Forelimb muscle (tissue), 1 donor: ENCODE results near the gene GPC1. TPM values are rescaled to one million over a fixed set of nuclear protein-coding genes. Genes with fewer than 3 reads are reported as not detected.
A peak's percentile ranks its signal among the peaks of the same experiment; 100 is the strongest.

Experiments used
- DNase-seq: peaks from one replicate; pipeline ENCODE4 v3.0.0-alpha.2; 2013; ENCODE audit warnings: low read depth
- polyA plus RNA-seq: library from polyadenylated mRNA; unstranded; fragments of 120-200 nt; gene quantifications from one replicate; pipeline ENCODE4 v1.2.1, GENCODE V29; 2013; ENCODE audit not compliant: insufficient read length

Gene GPC1
- polyA plus RNA-seq, 1 donor, result 97.8 TPM

DNA sequence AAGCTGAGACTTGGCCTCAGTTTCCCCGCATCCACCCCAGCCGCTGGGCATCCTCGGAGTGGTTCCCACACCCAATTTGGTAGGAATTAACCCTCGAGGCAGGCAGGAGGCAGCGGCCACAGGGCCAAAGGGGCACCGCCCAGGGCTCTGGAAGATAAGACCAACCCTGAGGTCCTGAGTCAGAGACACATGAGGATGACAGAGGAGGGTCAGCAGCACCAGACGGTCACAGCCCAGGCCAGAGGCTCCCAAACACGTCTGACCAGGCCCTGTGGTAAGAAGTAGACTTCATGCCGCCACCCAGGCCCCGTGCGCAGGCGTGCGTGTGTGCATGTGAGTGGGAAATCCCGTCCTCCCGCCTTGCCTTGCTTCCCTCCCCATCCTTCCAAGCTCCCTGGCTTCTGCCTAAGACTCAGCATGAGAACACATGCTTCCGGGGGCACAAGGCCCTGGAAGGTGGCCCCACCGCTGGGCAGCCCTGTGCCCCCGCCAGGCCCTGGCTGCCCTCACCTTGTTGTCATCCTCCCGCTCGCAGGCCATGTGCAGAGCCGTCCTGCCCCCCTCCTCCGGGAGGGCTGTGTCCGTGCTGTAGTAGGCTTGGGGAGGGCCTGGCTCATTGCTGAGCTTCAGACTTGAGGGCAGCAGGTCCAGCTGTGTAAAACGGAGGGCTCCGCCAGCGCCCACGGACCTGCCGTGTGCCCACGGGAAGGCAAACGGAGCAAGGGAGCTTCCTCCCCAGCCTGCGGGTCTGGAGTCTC is 76.1 kb downstream of the GPC1 start:
- no peak for DNase-seq

DNA sequence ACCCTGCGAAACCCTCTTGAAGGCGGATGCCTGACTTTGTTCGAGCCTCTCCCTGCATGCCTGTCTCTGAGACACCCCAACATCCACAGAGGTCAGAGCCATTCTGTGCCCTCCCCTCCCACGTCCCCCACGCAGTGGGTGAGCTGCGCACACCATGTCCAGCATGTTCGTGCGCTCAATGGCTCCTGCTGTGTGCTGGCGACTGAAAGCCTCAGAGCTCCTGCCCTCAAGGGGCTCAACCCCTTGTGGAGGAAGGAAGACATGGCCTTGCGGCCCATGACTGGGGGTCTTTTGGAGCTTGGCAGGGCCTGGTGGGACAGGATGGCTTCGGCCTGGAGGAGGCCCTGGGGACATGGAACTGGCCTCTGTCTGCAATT is 76.6 kb downstream of the GPC1 start:
- no peak for DNase-seq

DNA sequence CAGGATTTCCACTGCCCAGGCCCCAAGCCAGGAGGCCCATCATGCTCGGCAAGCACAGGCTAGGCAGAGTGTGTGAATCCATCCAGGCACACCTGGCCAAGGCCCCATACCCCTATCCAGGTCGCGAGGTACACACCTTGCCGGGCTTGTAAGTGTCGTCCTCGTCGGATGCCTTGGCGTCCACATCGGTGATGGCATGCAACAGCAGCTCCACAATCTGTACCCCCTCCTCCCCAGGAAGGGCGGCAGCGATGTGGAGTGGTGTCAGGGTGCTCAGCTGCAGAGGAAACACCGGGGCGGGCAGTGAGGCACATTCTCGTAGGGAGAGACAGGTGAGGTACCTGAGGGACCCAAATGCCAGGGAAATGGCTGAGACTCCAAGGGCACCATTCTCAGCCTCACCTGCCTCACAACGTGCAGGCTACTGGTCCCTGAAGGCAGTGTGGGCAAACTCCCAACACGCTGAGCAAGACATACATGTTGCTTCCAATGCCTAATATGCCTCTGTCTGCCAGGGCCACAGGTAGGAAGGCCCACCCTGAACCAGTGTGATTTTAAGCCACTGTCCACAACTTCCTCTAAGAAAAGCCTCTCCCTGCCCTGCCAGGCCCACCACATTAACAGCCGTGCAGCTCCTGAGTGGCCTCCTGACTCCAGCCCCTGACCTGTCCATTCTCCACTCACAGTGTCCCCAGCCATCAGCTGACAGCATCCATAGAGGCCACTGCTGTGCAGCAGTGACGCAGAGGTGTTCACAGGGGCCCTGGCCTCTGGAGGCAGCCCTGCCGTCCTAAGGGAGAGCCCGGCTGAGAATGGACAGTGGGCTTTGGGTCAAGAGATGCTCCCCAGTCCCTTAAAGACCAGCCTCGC is 77.4 kb downstream of the GPC1 start:
- no peak for DNase-seq

DNA sequence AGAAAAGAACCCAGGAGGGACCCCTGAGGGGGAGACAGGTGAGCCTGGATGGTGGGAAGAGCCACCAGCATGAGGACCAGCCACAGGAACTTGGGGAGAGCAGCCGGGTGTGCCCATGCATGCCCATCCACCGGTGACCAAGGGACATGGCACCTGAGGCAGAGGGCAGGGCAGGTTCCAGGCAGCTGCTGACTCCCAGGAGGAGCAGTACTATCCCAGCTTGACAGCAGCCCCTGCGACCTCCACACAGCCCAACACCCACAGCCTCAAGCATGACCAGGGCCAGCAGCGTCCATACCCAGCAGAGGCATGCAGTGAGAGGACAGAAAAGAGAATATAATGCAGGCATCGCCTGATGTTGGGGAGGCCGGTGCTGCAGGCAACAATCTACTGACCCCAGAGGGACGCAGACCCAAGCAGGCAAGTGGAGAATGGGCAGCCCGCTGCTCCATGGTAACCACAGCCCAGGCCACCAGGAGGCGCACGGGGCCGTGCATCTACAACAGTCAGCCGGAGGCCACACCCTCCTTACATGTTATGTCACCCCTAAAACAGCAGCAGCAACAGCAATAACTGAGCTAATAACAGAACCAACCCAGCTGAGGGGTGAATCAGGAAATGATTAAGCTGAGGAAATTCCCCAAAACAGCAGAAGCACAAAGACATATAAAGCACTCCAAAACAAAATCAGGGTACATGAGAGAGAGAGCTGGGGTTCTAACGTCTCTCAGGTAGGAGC is 78.3 kb downstream of the GPC1 start:
- peak; percentile 8 for DNase-seq

DNA sequence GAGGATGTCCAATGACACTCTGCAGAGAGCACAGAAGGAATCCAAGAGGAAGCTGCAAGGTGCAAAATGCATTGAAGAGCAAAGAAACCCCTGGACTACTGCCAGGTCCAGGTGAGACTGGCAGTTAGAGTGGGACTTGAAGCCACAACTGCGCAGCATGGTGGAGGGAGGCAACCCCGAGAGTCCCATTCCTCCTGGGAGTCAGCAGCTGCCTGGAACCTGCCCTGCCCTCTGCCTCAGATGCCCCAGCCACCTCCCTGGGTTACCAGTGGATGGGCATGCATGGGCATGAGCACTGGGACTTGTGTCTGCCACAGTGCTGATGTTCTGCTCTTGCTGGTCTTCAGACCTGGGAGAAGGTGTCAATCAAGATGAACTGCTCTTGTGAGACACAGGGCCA is 79.2 kb downstream of the GPC1 start:
- DNase-seq, result no peak

DNA sequence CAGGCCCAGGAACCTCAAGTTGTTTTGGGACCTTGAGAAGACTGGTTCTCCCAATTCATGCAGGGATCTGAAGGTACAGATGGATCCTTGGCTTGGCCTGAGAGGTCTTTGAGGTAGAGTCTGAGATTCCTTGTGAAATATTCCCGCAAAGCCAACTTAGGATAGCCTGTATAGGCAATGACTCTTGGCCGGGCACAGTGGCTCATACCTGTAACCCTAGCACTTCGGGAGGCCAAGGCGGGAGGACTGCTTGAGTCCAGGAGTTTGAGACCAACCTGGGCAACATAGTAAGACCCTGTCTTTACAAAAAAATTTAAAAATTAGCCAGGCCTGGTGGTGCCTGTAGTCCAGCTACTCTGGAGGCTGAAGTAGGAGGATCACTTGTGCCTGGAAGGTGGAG is 81.9 kb downstream of the GPC1 start:
- no peak for DNase-seq

Other genes with a start within 250 kb of the GPC1 start
- 9.7 TPM for gene ANKMY1, start 122.3 kb downstream of the GPC1 start, polyA plus RNA-seq
- gene DUSP28, start 124.7 kb downstream of the GPC1 start, polyA plus RNA-seq, result 10.9 TPM
- 33.2 TPM for gene RNPEPL1, start 132.8 kb downstream of the GPC1 start, polyA plus RNA-seq
- gene CAPN10, start 151.1 kb downstream of the GPC1 start, polyA plus RNA-seq, result 15.4 TPM
- 1.7 TPM for gene GPR35, start 189.8 kb downstream of the GPC1 start, polyA plus RNA-seq
- gene AQP12B, start 247.2 kb downstream of the GPC1 start, polyA plus RNA-seq, result 1.1 TPM